Stimulated activated CD4-positive, alpha-beta T cell treated with anti-CD3 and anti-CD28 coated beads, Interleukin-15, amount 100 ng/mL, for 1 hour (primary cell): Measurements from ENCODE around the gene IFFO2.

Experiments
- DNase-seq, 2 donors: peaks; one replicate each; pipeline ENCODE4 v3.0.0-alpha.2; 2020; ENCODE audit warnings: low read depth in 1 of 2, low spot score in 1 of 2

IFFO2 gene

DNA sequence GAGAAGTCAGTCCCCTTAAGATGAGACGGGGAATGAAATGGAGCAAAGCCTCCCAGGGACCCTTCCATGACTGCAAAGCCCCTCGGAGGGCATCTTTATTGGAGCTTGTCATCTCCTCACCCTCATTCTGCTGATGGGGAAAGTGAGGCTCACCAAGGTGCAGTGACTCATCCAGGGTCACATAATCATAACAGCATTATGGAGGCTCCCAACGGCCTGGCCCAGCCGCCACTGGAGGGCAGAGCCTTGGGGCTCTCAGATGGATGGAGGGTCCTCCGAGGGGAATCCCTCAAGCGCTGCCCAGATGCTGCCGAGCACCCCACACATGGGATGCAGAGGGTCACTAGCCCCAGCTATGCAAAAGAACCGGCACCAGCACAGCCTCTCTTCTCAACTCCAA is 18.9 kb downstream of the IFFO2 start:
- DNase-seq, result no peak

- DNase-seq, result no peak
Measured at GRCh38 chr1:18936814-18937481, 19.5 kb downstream of the IFFO2 start.

GRCh38 chr1:18936471-18936813 is 20.0 kb downstream of the IFFO2 start:
- DNase-seq, result no peak

DNA sequence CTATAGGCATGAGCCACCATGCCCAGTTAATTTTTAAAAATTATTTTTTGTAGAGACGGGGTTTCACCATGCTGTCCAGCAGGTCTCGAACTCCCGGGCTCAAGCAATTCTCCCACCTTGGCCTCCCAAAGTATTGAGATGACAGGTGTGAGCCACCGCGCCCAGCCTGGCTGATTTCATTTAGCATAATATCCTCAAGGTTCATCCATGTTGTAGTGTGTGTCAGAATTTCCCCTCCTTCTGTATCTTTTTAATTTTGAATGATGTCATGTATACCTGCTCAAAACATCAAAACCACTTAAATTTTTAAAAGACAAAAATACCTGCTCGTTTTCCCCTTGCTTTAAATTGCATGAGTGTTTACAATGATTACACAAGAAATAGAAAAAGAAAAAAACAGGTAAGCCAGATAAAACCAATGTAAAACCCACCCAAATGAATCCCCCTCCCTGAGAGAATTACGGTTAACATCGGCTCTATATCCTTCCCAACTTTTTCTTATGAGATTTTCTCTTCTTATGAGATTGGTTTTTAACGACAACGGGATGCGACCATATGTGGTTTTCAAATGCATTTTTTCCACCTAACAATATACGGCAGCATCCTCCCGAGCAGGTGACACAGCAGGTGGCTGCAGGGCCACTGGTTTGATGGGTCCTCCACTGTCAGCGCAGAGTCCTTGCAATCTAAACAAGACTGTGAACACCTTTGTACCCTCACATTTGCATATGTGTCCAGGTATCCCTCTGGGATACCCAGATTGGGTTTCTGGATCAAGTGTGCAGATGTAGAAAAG is 22.1 kb downstream of the IFFO2 start:
- DNase-seq, result no peak

- DNase-seq, result no peak
Measured at GRCh38 chr1:18932879-18933278, 23.6 kb downstream of the IFFO2 start.

- no peak for DNase-seq
Measured at GRCh38 chr1:18932387-18932786, 24.1 kb downstream of the IFFO2 start.

GRCh38 chr1:18931730-18932129 is 24.7 kb downstream of the IFFO2 start:
- DNase-seq, result no peak

GRCh38 chr1:18929686-18930085 is 26.8 kb downstream of the IFFO2 start:
- no peak for DNase-seq

DNA sequence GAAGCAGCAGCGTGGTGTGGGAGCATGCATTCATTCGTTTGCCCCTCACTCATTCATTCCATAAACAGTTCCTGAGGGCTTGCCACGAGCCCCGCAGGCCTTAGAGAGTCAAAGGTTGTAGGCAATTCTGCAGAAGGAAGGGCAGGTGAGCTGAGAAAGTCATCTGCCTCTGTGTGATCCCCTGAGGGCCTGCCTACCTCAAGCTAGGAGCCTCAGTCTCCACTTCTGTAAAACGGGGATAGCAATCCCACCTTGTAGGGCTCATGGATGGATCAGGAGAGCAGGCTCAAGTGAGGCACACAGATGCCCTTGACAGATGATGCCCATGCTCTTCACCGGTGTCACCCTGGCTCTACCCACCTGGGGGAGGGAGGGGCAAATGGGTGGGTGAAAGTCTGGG is 27.5 kb downstream of the IFFO2 start:
- DNase-seq, result no peak

GRCh38 chr1:18928406-18928805 is 28.1 kb downstream of the IFFO2 start:
- no peak for DNase-seq

- peak in 1 of 2 donors; percentile 12 for DNase-seq
Measured at GRCh38 chr1:18927654-18928272, 28.7 kb downstream of the IFFO2 start.

DNA sequence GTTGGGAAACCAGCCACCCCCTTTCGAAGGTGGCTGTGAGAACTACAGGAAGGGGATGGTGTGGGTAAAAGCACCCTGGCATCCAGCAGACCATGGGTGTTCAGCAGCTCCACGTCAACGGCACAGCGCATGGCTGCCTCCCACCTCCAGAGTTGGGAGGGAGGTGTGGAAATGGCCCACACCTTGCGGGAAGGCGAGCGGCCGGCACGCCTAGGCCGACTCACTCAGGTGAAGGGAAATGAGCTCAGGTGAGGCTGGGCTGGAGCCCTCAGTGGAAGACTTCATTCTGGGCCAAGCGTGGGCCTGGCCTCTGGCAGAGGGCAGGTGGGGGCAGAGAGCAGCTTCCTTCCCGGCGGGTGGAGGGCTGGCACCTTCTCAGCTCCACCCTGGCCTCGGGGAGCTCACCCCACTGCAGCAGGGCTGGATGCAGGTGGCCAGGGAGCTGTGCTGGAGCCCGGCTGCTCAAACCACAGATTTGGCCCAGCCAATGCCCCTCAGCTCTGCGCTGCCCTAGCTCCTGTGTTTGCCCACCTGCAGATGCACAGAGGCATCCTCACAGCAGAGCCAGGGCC is 29.3 kb downstream of the IFFO2 start:
- DNase-seq, result peak in 1 of 2 donors; percentile 12

- peak; percentile 63 to 66 for DNase-seq
Measured at GRCh38 chr1:18926315-18927081, 30.0 kb downstream of the IFFO2 start.

DNA sequence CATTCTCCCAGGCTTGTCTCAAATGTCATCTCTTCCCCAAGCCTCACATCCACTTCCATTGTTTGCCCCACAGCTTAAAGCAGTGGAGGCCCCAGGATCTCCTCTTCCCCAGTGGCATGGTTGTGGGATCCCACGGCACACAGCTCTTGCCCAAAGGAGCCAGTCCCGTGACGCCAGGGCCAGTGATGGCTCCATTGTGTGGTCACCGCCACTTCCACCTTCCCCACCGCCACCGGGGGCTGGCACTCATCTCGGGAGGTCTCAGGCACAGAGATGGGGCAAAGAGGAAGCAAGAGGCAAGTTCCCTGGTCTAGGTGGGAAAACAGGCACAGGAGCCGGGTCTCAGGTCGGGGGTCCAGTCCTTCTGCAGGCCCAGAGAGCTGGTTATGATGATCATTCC is 31.2 kb downstream of the IFFO2 start:
- no peak for DNase-seq

DNA sequence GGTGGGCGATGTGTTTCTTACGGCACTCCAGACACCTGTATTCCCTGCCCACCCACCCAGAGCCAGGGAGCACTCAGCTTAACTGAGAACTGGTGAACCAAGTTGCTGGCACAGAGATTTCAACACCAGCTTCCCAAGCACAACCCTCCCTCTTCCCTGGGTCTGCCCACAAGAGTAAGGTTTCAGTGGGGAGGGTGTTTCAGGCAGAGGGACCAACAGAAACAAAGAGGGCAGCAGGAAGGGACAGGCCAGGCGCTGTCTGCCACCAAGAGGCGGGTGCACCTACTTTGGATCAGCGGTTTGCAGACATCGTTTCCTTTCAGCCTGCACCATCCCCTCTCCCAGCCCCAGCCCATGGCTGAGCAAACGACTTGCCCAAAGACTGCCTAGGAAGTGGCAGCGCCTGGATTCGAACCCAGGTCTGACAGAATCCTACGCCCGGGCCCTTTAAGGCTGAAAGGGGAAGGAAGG is 32.2 kb downstream of the IFFO2 start:
- no peak for DNase-seq

DNA sequence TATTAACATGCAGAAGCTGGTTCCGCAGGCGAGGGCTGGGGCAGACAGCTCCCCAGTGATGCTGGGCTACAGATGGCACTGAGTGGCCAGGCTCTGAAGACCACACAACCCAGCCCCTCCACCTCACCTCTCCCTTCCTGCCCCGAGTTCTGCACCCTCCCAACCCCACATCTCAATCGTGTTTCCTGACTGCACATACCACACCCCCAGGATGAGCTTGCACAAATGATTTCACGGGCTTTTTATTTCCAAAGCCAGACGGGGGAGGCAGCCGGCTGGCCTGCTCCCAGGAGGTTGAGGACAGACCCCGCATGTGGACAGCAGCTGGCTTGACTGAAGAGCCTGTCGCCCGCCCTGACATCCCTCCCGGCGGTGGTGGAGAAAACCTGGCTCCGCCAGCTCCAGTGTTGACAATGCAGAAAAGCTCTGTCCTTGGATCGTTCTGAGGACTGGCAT is 32.7 kb downstream of the IFFO2 start:
- no peak for DNase-seq

DNA sequence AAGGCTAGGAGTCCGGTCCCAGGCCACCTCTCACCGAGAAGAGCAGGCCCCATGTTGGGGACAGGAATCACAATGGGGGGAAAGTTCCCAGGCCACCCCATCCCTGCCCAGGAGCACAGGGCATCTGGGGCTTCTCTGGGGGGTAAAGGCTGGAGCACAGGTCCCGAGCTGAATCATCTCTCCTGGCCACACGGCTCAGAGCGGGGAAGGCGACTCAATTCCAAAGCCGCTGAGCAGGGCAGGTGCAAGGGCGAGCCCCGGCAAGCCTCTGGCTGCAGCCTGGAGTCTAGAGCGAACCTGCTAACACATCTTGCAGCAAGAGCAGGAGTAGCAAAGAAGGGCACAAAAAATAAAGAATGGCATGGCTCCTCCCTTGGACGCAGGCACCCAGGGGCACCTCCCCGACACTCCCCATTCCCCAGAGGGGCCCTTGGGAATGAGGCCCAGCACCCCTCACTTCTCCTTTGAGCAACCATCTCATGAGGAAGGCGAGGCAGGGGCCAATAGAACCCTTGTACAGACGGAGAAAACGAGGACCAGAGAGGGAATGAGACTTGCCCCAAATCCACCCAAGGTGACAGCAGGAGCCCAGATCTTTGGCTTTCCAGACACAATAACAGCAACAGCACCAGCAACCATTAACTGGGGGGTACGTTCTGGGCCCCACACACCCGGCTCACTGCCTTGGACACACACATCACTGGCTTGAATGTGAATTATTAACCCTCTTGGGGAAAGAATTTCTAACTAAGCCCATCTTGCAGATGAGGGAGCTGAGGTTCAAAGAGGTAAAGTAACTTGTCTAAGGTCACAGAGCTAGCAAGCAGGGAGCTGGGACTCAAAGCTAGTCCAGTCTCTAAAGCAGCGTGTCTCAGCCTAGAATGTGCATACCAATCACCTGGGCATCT is 33.4 kb downstream of the IFFO2 start:
- no peak for DNase-seq

- DNase-seq, result no peak
Measured at GRCh38 chr1:18922319-18922726, 34.2 kb downstream of the IFFO2 start.

GRCh38 chr1:18921516-18922251 is 34.8 kb downstream of the IFFO2 start:
- no peak for DNase-seq
